Measurements from ENCODE around the gene RALB. TPM values are rescaled to one million over a fixed set of nuclear protein-coding genes. Genes with fewer than 3 reads are reported as not detected.

Gene RALB
- total and polyA plus RNA-seq, 2 experiments from 2014 or later = 15.2 to 17.4 TPM

GRCh38 chr2:120218181-120218580 is 34.5 kb upstream of the RALB start:
- Mint-ChIP-seq H3K27me3 (ENCODE audit: insufficient read depth, low read depth, poor library complexity) (peaks cover 20% of the 10 kb centered on the region), H3K27ac (no peak overlapping the region), H3K4me3 (no peak overlapping the region), H3K36me3 (ENCODE audit: low read depth) (peaks cover 20% of the 10 kb centered on the region), H3K9me3 (peaks cover 13% of the 10 kb centered on the region), H3K4me1 (peaks cover 13% of the 10 kb centered on the region)
- no peak for TF ChIP-seq CREB1 (CRISPR knock-in tag; IDR thresholded peaks at IDR 0.05; ENCODE audit: low read depth)
- no peak for TF ChIP-seq ETS1 (IDR thresholded peaks at IDR 0.05)
- TF ChIP-seq NANOG (IDR thresholded peaks at IDR 0.05; ENCODE audit: borderline replicate concordance) = no peak
- peaks cover 14% of the 10 kb centered on the region for H3K79me2 ChIP-seq (replicated peaks; ENCODE audit: insufficient read depth)
- no peak overlapping the region for H3K4me3 ChIP-seq
- no peak overlapping the region for H3K27ac ChIP-seq (ENCODE audit: low read depth)
- H3K36me3 ChIP-seq (ENCODE audit: insufficient read depth) = no peaks in the 10 kb centered on the region; the same call in 1 of the 2 replicates
- H3K4me2 ChIP-seq = no peak overlapping the region
- no peak for DNase-seq (ENCODE audit: low spot score)
- H3K27me3 ChIP-seq (ENCODE audit: insufficient read depth) = peaks cover 10% of the 10 kb centered on the region
- ATAC-seq = no peak
- H3F3A ChIP-seq (replicated peaks; ENCODE audit: low read depth) = no peaks in the 10 kb centered on the region
- peaks cover 6% of the 10 kb centered on the region; the same call in 1 of the 2 replicates for H3K9me2 ChIP-seq (ENCODE audit: insufficient read depth)
- H4K20me1 ChIP-seq (replicated peaks; ENCODE audit: insufficient read depth) = peaks cover 16% of the 10 kb centered on the region; the same call in 1 of the 2 replicates
- H3K4me1 ChIP-seq (ENCODE audit: insufficient read depth) = no peaks in the 10 kb centered on the region
- H2AFZ ChIP-seq = no peak overlapping the region

- no peak for TF ChIP-seq NANOG (IDR thresholded peaks at IDR 0.05; ENCODE audit: borderline replicate concordance)
- no peak for TF ChIP-seq ZNF331 (CRISPR knock-in tag; IDR thresholded peaks at IDR 0.05; ENCODE audit: low read depth)
- Histone ChIP-seq H3K27me3 (ENCODE audit: insufficient read depth) (peaks cover 19% of the 10 kb centered on the region), H3K4me2 (no peak overlapping the region), H3K79me2 (replicated peaks; ENCODE audit: insufficient read depth) (peaks cover 14% of the 10 kb centered on the region), H3K27ac (ENCODE audit: low read depth) (no peak overlapping the region), H2AFZ (no peak overlapping the region), H3K36me3 (ENCODE audit: insufficient read depth) (no peaks in the 10 kb centered on the region; the same call in 1 of the 2 replicates), H3K4me3 (no peak overlapping the region), H3F3A (replicated peaks; ENCODE audit: low read depth) (no peaks in the 10 kb centered on the region), H4K20me1 (replicated peaks; ENCODE audit: insufficient read depth) (peaks cover 16% of the 10 kb centered on the region; the same call in 1 of the 2 replicates), H3K4me1 (ENCODE audit: insufficient read depth) (no peaks in the 10 kb centered on the region; the same call in 1 of the 2 replicates), H3K9me2 (ENCODE audit: insufficient read depth) (peaks cover 6% of the 10 kb centered on the region; the same call in 1 of the 2 replicates)
- Mint-ChIP-seq H3K27me3 (ENCODE audit: insufficient read depth, low read depth, poor library complexity) (peaks cover 28% of the 10 kb centered on the region), H3K4me3 (no peak overlapping the region), H3K9me3 (peaks cover 13% of the 10 kb centered on the region), H3K36me3 (ENCODE audit: low read depth) (peaks cover 20% of the 10 kb centered on the region), H3K27ac (no peak overlapping the region), H3K4me1 (peaks cover 18% of the 10 kb centered on the region)
- DNase-seq (ENCODE audit: low spot score) (no peak), ATAC-seq (no peak)
These were observed 33.4 kb upstream of the RALB start for GRCh38 chr2:120219291-120219690.

GRCh38 chr2:120219766-120220165 is 32.9 kb upstream of the RALB start:
- Histone ChIP-seq H3K27me3 (ENCODE audit: insufficient read depth) (peaks cover 24% of the 10 kb centered on the region), H3K27ac (ENCODE audit: low read depth) (no peak overlapping the region), H3F3A (replicated peaks; ENCODE audit: low read depth) (no peaks in the 10 kb centered on the region), H3K4me1 (ENCODE audit: insufficient read depth) (no peaks in the 10 kb centered on the region; the same call in 1 of the 2 replicates), H3K4me2 (no peak overlapping the region), H2AFZ (no peak overlapping the region), H3K79me2 (replicated peaks; ENCODE audit: insufficient read depth) (peaks cover 14% of the 10 kb centered on the region), H3K4me3 (no peak overlapping the region), H4K20me1 (replicated peaks; ENCODE audit: insufficient read depth) (peaks cover 16% of the 10 kb centered on the region; the same call in 1 of the 2 replicates), H3K36me3 (ENCODE audit: insufficient read depth) (no peaks in the 10 kb centered on the region; the same call in 1 of the 2 replicates), H3K9me2 (ENCODE audit: insufficient read depth) (peaks cover 6% of the 10 kb centered on the region; the same call in 1 of the 2 replicates)
- Mint-ChIP-seq H3K4me1 (peaks cover 18% of the 10 kb centered on the region), H3K27ac (no peak overlapping the region), H3K4me3 (no peak overlapping the region), H3K36me3 (ENCODE audit: low read depth) (peaks cover 20% of the 10 kb centered on the region), H3K9me3 (peaks cover 13% of the 10 kb centered on the region), H3K27me3 (ENCODE audit: insufficient read depth, low read depth, poor library complexity) (peaks cover 33% of the 10 kb centered on the region)
- TF ChIP-seq CTCF (conservative IDR thresholded peaks at IDR 0.05; ENCODE audit: low read depth in 2 of 2) (no peak), STAT1 (IDR thresholded peaks at IDR 0.05; ENCODE audit: unreplicated experiment) (no peak), CREB1 (CRISPR knock-in tag; IDR thresholded peaks at IDR 0.05; ENCODE audit: low read depth) (no peak), NANOG (IDR thresholded peaks at IDR 0.05; ENCODE audit: borderline replicate concordance) (no peak), ZNF331 (CRISPR knock-in tag; IDR thresholded peaks at IDR 0.05; ENCODE audit: low read depth) (no peak), POLR2AphosphoS5 (IDR thresholded peaks at IDR 0.05; ENCODE audit: low read depth) (no peak)
- DNase-seq (ENCODE audit: low spot score) (no peak), ATAC-seq (no peak)

All from GM23338 (cell line).